Heart left ventricle (tissue), 13 donors: ENCODE results near the gene MAP3K21.

Experiments
- CTCF ChIP-seq, 12 donors: fragments of 200-600 bp; sonication (generic) in 4 of 12; IDR thresholded peaks; one replicate each; pipeline versions ENCODE4 v1.5.0 to v1.8.0; 2018 to 2022; ENCODE audit warnings: antibody characterized with exemption in 12 of 12, mild to moderate bottlenecking in 5 of 12
- POLR2A ChIP-seq, 2 donors: fragments of 450-650 bp; IDR thresholded peaks; one replicate each; pipeline ENCODE4 v1.6.1; 2017; ENCODE audit warnings: antibody characterized with exemption in 2 of 2, mild to moderate bottlenecking in 2 of 2, moderate library complexity in 2 of 2
- donor health status: ischemic (EF 13 %, LVEDD 7.1; RV severe dilation, severe dysfunction).
- donor health status: DM: no; HTN: yes; CAD: no.
- donor health status: DM: no; HTN: no; CAD: no.
- donor health status: ischemic (EF 25% LVEDD 6.9; RV normal size, moderate dysfunction).
- donor health status: ischemic (EF 25% LVEDD 5.7; RV mildly dilated, moderate dysfunction).
- donor health status: ischemic (EF 35%, LVEDD 5.7; RV mildly dilated, moderate dysfunction).
- donor health status: nonischemic (EF 11% LVEDD 7.7; RV severe dilation, severe dysfunction).
- donor health status: DM: yes; HTN: yes; CAD: no.
- donor health status: PGD.
- donor health status: ischemic (EF 29% LVEDD 5.4; RV normal size, mild dysfunction).
- donor health status: nonischemic (EF 23%, LVEDD 6.1; RV moderate dilation, normal function).

- TF ChIP-seq CTCF (IDR thresholded peaks at IDR 0.05): no peak
- no peak for TF ChIP-seq POLR2A (IDR thresholded peaks at IDR 0.05)
Observed at GRCh38 chr1:233342086-233342485, 14.6 kb downstream of the MAP3K21 start.
